Stimulated activated CD8-positive, alpha-beta memory T cell treated with anti-CD3 and anti-CD28 coated beads, Interleukin-4, amount 100 ng/mL, for 48 hours (primary cell): Measurements from ENCODE around the gene ATP6AP1.
A peak's percentile ranks its signal among the peaks of the same experiment; 100 is the strongest.

Experiments
- DNase-seq: peaks from one replicate; pipeline ENCODE4 v3.0.0-alpha.2; 2020

The ATP6AP1 gene

GRCh38 chrX:154431341-154431740, 2.9 kb downstream of the ATP6AP1 start:
- no peak for DNase-seq

GRCh38 chrX:154432210-154432609, 3.7 kb downstream of the ATP6AP1 start:
- DNase-seq = no peak

GRCh38 chrX:154433605-154434004, 5.1 kb downstream of the ATP6AP1 start:
- DNase-seq = no peak

- DNase-seq = no peak
Measured at GRCh38 chrX:154434394-154435168, 6.1 kb downstream of the ATP6AP1 start.

- DNase-seq = no peak
Measured at GRCh38 chrX:154435171-154435733, 6.8 kb downstream of the ATP6AP1 start.

GRCh38 chrX:154436374-154436982, 8.0 kb downstream of the ATP6AP1 start:
- DNase-seq = peak; percentile 51

- peak; percentile 71 for DNase-seq
Measured at GRCh38 chrX:154436983-154437752, 8.7 kb downstream of the ATP6AP1 start, which contains the start of gene GDI1. TSS of gene GDI1 (plus strand) at chrX:154437154. CDS start at chrX:154437255, 101 bp downstream.

GRCh38 chrX:154437971-154438893, 9.8 kb downstream of the ATP6AP1 start:
- no peak for DNase-seq

GRCh38 chrX:154439841-154440240, 11.4 kb downstream of the ATP6AP1 start:
- DNase-seq = no peak

GRCh38 chrX:154440623-154441357, 12.3 kb downstream of the ATP6AP1 start:
- no peak for DNase-seq

- no peak for DNase-seq
Measured at GRCh38 chrX:154441564-154441963, 13.1 kb downstream of the ATP6AP1 start.

GRCh38 chrX:154441984-154442707, 13.7 kb downstream of the ATP6AP1 start:
- DNase-seq = no peak

GRCh38 chrX:154443479-154443910, 15.0 kb downstream of the ATP6AP1 start:
- DNase-seq = no peak

- peak; percentile 81 for DNase-seq
Measured at GRCh38 chrX:154443992-154444754, 15.7 kb downstream of the ATP6AP1 start, which contains the start of gene FAM50A. TSS of gene FAM50A (plus strand) at chrX:154444141. CDS start at chrX:154444236, 95 bp downstream.

- DNase-seq = no peak
Measured at GRCh38 chrX:154444755-154445246, 16.3 kb downstream of the ATP6AP1 start.

GRCh38 chrX:154445776-154446175, 17.3 kb downstream of the ATP6AP1 start:
- DNase-seq = no peak

GRCh38 chrX:154446430-154446829, 18.0 kb downstream of the ATP6AP1 start:
- no peak for DNase-seq

GRCh38 chrX:154448484-154448883, 20.0 kb downstream of the ATP6AP1 start:
- DNase-seq = no peak

- DNase-seq = no peak
Measured at GRCh38 chrX:154449618-154450017, 21.1 kb downstream of the ATP6AP1 start.

- DNase-seq = no peak
Measured at GRCh38 chrX:154450312-154450711, 21.8 kb downstream of the ATP6AP1 start.
